Activated CD4-positive, alpha-beta T cell treated with anti-CD3 and anti-CD28 coated beads for 1 hour (primary cell): ENCODE data around the gene KIAA1958.

Experiments
- DNase-seq: peaks from one replicate; pipeline ENCODE4 v3.0.0-alpha.2; 2020

The KIAA1958 gene

GRCh38 chr9:112677040-112677439, 190.4 kb downstream of the KIAA1958 start:
- DNase-seq: no peak

GRCh38 chr9:112680731-112681402, 194.2 kb downstream of the KIAA1958 start:
- DNase-seq: no peak

- DNase-seq: no peak
Measured at GRCh38 chr9:112689161-112689740, 202.6 kb downstream of the KIAA1958 start.

GRCh38 chr9:112694706-112695555, 208.3 kb downstream of the KIAA1958 start:
- no peak for DNase-seq

- no peak for DNase-seq
Measured at GRCh38 chr9:112696461-112696860, 209.8 kb downstream of the KIAA1958 start.

- DNase-seq: no peak
Measured at GRCh38 chr9:112699230-112699629, 212.6 kb downstream of the KIAA1958 start.

GRCh38 chr9:112700085-112700484, 213.5 kb downstream of the KIAA1958 start:
- no peak for DNase-seq

- no peak for DNase-seq
Measured at GRCh38 chr9:112703304-112703703, 216.7 kb downstream of the KIAA1958 start.

GRCh38 chr9:112705768-112706427, 219.3 kb downstream of the KIAA1958 start:
- no peak for DNase-seq

- no peak for DNase-seq
Measured at GRCh38 chr9:112711050-112711689, 224.5 kb downstream of the KIAA1958 start.

- no peak for DNase-seq
Measured at GRCh38 chr9:112712678-112713077, 226.1 kb downstream of the KIAA1958 start.

GRCh38 chr9:112717661-112718331, 231.2 kb downstream of the KIAA1958 start, which contains the start of gene INIP:
Gene INIP, minus strand, starts transcription at chr9:112718117. Its CDS starts 1,632 bp downstream, at chr9:112716485.
- peak; percentile 95 for DNase-seq
